Thymus (tissue), 11 donors: Measurements from ENCODE around the gene CTSA. TPM values are rescaled to one million over a fixed set of nuclear protein-coding genes. Genes with fewer than 3 reads are reported as not detected.
A peak's percentile ranks its signal among the peaks of the same experiment; 100 is the strongest.

Source experiments
- DNase-seq, 9 donors: peaks; one replicate each; pipeline ENCODE4 v3.0.0-alpha.2; 2013; ENCODE audit warnings: low spot score in 9 of 9, low read depth in 6 of 9, missing footprints in 1 of 9
- H3K27ac ChIP-seq, 2 donors: one replicate each; pipeline ENCODE4 v1.5.1; 2013; ENCODE audit warnings: control low read depth in 1 of 2, low read depth in 1 of 2, low read length in 1 of 2, mild to moderate bottlenecking in 1 of 2, moderate library complexity in 1 of 2
- H3K27me3 ChIP-seq, 2 donors: one replicate each; pipeline ENCODE4 v1.5.1; 2013; ENCODE audit warnings: low read length in 1 of 2; ENCODE audit not compliant: control insufficient read depth in 2 of 2, insufficient read depth in 1 of 2
- H3K36me3 ChIP-seq, 2 donors: one replicate each; pipeline ENCODE4 v1.5.1; 2013; ENCODE audit warnings: low read length in 1 of 2, mild to moderate bottlenecking in 1 of 2, moderate library complexity in 1 of 2; ENCODE audit not compliant: control insufficient read depth in 2 of 2, insufficient read depth in 2 of 2
- H3K4me1 ChIP-seq, 2 donors: one replicate each; pipeline ENCODE4 v1.5.1; 2013; ENCODE audit warnings: low read length in 2 of 2; ENCODE audit not compliant: control insufficient read depth in 2 of 2, insufficient read depth in 2 of 2
- H3K4me3 ChIP-seq, 2 donors: one replicate each; pipeline ENCODE4 v1.5.1; 2013; ENCODE audit warnings: low read length in 2 of 2, control low read depth in 1 of 2, mild to moderate bottlenecking in 1 of 2
- H3K9me3 ChIP-seq, 2 donors: one replicate each; pipeline ENCODE4 v1.5.1; 2013; ENCODE audit warnings: low read length in 1 of 2, mild to moderate bottlenecking in 1 of 2; ENCODE audit not compliant: control insufficient read depth in 2 of 2, insufficient read depth in 1 of 2
- WGBS: extraction: QIAGEN DNeasy Blood & Tissue Kit; methylation state at CpG from one replicate; pipeline ENCODE4 v1.1.7; 2013; 5-methylcytosine and 5-hydroxymethylcytosine counted together
- polyA plus RNA-seq: library from polyadenylated mRNA; stranded (reverse); fragments of 200-250 nt; gene quantifications from one replicate; pipeline ENCODE4 v1.2.3, GENCODE V29; 2013
- total RNA-seq: library from RNA; stranded (reverse); fragments of 120-200 nt; gene quantifications from one replicate; pipeline ENCODE4 v1.2.4, GENCODE V29; 2013
- donor health status: healthy.

Gene CTSA
- total and polyA plus RNA-seq, 2 donors = 19.9 to 56.0 TPM

DNA sequence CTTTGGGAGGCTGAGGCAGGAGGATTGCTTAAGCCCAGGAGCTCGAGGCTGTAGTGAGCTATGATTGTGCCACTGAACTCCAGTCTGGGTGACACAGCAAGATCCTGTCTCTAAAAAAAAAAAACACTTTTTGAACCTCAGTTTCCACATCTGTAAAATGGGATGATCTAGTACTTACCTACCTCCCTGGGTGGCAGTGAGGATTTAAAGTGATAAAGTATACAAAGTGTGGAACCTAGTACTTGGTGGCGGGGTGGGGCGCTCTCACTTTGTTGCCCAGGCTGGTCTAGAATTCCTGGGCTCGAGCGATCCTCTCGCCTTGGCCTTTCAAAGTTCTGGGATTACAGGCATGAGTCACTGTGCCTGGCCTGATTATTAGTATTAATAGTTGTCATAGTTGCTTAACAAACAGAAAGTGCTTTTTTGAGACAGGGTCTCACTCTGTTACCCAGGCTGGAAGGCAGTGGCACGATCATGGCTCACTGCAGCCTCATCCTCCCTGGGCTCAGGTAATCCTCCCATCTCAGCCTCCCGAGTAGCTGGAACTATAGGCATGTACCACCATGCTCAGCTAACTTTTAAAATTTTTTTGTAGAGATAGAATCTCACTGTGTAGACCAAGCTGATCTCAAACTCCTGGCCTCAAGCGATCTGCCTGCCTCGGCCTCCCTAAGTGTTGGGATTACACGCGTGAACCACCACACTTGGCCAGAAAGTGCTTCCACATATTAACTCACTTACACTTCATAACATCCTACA is 27.8 kb downstream of the CTSA start:
- Histone ChIP-seq H3K27me3 (peaks cover 0 to 6% of the 10 kb centered on the region in 2 donors), H3K27ac (peak overlapping the region in 1 of 2 donors; percentile 55), H3K9me3 (no peaks in the 10 kb centered on the region), H3K4me3 (no peak overlapping the region), H3K36me3 (no peaks in the 10 kb centered on the region), H3K4me1 (peaks cover 0 to 4% of the 10 kb centered on the region in 2 donors)
- DNase-seq = no peak
- 96% methylated on average over 12 of the region's 12 CpGs for WGBS

- DNase-seq = no peak
- H3K4me3 ChIP-seq = peak overlapping the region in 1 of 2 donors; percentile 32
- H3K36me3 ChIP-seq = no peaks in the 10 kb centered on the region
- H3K27ac ChIP-seq = peak overlapping the region; percentile 55 to 64
- WGBS = 86% methylated on average over 11 of the region's 11 CpGs
- peaks cover 0 to 3% of the 10 kb centered on the region in 2 donors for H3K27me3 ChIP-seq
- no peaks in the 10 kb centered on the region for H3K9me3 ChIP-seq
- peaks cover 0 to 4% of the 10 kb centered on the region in 2 donors for H3K4me1 ChIP-seq
These were observed 28.6 kb downstream of the CTSA start for GRCh38 chr20:45919542-45920399.

- H3K9me3 ChIP-seq = no peaks in the 10 kb centered on the region
- H3K27me3 ChIP-seq = peaks cover 0 to 6% of the 10 kb centered on the region in 2 donors
- H3K36me3 ChIP-seq = no peaks in the 10 kb centered on the region
- DNase-seq = no peak
- 82% methylated on average over 9 of the region's 9 CpGs for WGBS
- peak overlapping the region in 1 of 2 donors; percentile 32 for H3K4me3 ChIP-seq
- peaks cover 0 to 7% of the 10 kb centered on the region in 2 donors for H3K4me1 ChIP-seq
- H3K27ac ChIP-seq = peak overlapping the region; percentile 31 to 40
These were observed 29.6 kb downstream of the CTSA start for GRCh38 chr20:45920462-45921336.

GRCh38 chr20:45921337-45922189 is 30.4 kb downstream of the CTSA start:
- peaks cover 0 to 7% of the 10 kb centered on the region in 2 donors for H3K4me1 ChIP-seq
- H3K27ac ChIP-seq = no peak overlapping the region
- no peak overlapping the region for H3K4me3 ChIP-seq
- H3K36me3 ChIP-seq = no peaks in the 10 kb centered on the region
- H3K27me3 ChIP-seq = peaks cover 0 to 6% of the 10 kb centered on the region in 2 donors
- no peak for DNase-seq
- H3K9me3 ChIP-seq = no peaks in the 10 kb centered on the region
- 93% methylated on average over 11 of the region's 11 CpGs for WGBS

DNA sequence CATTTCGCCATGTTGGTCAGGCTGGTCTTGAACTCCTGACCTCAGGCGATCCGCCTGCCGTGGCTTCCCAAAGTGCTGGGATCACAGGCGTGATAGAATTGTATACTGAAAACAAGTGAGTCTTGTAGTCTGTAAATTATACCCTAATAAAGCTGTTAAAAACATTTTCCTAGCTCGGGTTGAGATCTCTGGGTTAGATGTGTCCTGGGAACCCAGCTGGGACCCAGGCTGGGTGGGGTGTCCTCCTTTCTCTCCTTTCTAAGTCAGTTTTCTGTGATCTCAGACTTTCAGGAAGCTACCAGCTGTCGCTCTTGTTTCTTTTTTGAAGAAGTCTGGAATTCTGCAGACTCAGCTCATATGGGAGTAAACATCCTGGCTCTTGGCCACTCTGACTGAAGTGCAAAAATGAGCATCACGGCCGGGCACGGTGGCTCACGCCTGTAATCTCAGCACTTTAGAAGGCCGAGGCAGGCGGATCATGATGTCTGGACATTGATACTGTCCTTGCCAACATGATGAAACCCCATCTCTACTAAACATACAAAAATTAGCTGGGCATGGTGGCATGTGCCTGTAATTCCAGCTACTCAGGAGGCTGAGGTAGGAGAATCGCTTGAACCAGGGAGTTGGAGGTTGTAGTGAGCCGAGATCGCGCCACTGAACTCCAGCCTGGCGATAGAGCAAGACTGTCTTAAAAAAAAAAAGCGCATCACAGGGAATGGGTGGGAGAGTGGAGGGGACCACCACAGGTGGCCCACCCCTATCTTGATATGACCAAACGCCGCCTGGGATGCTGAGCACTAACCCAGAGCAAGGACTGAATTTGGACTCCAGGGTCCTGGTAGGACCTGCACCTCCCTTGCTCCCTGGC is 33.5 kb downstream of the CTSA start:
- H3K27ac ChIP-seq = peak overlapping the region; percentile 52 to 60
- H3K36me3 ChIP-seq = no peaks in the 10 kb centered on the region
- peaks cover 0 to 5% of the 10 kb centered on the region in 2 donors for H3K4me1 ChIP-seq
- 73% methylated on average over 21 of the region's 21 CpGs for WGBS
- peaks cover 0 to 6% of the 10 kb centered on the region in 2 donors for H3K27me3 ChIP-seq
- no peaks in the 10 kb centered on the region for H3K9me3 ChIP-seq
- no peak overlapping the region for H3K4me3 ChIP-seq
- DNase-seq = no peak

- H3K27ac ChIP-seq = peak overlapping the region in 1 of 2 donors; percentile 46
- DNase-seq = no peak
- no peak overlapping the region for H3K4me3 ChIP-seq
- H3K4me1 ChIP-seq = peaks cover 0 to 4% of the 10 kb centered on the region in 2 donors
- no peaks in the 10 kb centered on the region for H3K36me3 ChIP-seq
- peaks cover 0 to 4% of the 10 kb centered on the region in 2 donors for H3K27me3 ChIP-seq
- WGBS = 83% methylated on average over 9 of the region's 9 CpGs
- no peaks in the 10 kb centered on the region for H3K9me3 ChIP-seq
These were observed 34.8 kb downstream of the CTSA start for GRCh38 chr20:45925821-45926506.

GRCh38 chr20:45926731-45927070 is 35.6 kb downstream of the CTSA start:
- WGBS = over 99% methylated on average over 2 of the region's 2 CpGs
- H3K27ac ChIP-seq = no peak overlapping the region

More at GRCh38 chr20:45926731-45927070, 35.6 kb downstream of the CTSA start:
- Histone ChIP-seq H3K4me3 (no peak overlapping the region), H3K9me3 (no peaks in the 10 kb centered on the region), H3K27me3 (peaks cover 0 to 3% of the 10 kb centered on the region in 2 donors), H3K36me3 (no peaks in the 10 kb centered on the region), H3K4me1 (peaks cover 0 to 3% of the 10 kb centered on the region in 2 donors)
- DNase-seq = no peak
